PC-9 (cell line): Measurements from ENCODE around the gene MYO1E. TPM values are rescaled to one million over a fixed set of nuclear protein-coding genes. Genes with fewer than 3 reads are reported as not detected.

Experiments
- BruUV-seq: library from RNA; stranded (reverse); fragments of 400-500 nt; replicated peaks from 2 replicates; lab custom pipeline; 2021; lab: Mats Ljungman, UMichigan
- CTCF ChIA-PET: fragments of 300-600 bp; sonication (Branson Sonifier 250); formaldehyde crosslinking; loops from one replicate; lab custom pipeline; 2022; ENCODE audit warnings: antibody characterized with exemption; lab: Charles Lee
- POLR2A ChIA-PET: fragments of 300-600 bp; sonication (Branson Sonifier 250); formaldehyde crosslinking; loops from one replicate; lab custom pipeline; 2022; ENCODE audit warnings: antibody characterized with exemption; ENCODE audit not compliant: unreplicated experiment; lab: Charles Lee
- DNase-seq, 2 experiments: peaks; one replicate each; pipeline versions ENCODE4 v3.0.0 to v3.0.0-alpha.2; 2015 to 2022; ENCODE audit warnings: mixed read lengths in 1 of 2
- H2AFZ ChIP-seq: fragments of 200-600 bp; sonication (generic); 2 replicates; pipeline ENCODE4 v1.8.1; 2017; ENCODE audit warnings: antibody characterized with exemption
- H3F3A ChIP-seq: fragments of 200-600 bp; sonication (generic); 2 replicates; pipeline ENCODE4 v1.8.1; 2017; ENCODE audit warnings: antibody characterized with exemption, mild to moderate bottlenecking, low read depth; ENCODE audit not compliant: insufficient read depth
- H3K27ac ChIP-seq: fragments of 200-600 bp; sonication (generic); 2 replicates; pipeline ENCODE4 v1.6.1; 2016; ENCODE audit warnings: mixed run types
- H3K27me3 ChIP-seq: fragments of 200-600 bp; sonication (generic); 2 replicates; pipeline ENCODE4 v1.6.1; 2016; ENCODE audit warnings: low read depth, mixed run types; ENCODE audit not compliant: insufficient read depth
- H3K36me3 ChIP-seq: fragments of 200-600 bp; sonication (generic); 2 replicates; pipeline ENCODE4 v1.6.1; 2016; ENCODE audit warnings: low read depth, mixed run types
- H3K4me1 ChIP-seq: fragments of 200-600 bp; sonication (generic); replicated peaks from 2 replicates; pipeline ENCODE4 v1.6.1; 2016; ENCODE audit warnings: mixed run types; ENCODE audit not compliant: insufficient read depth
- H3K4me2 ChIP-seq: fragments of 200-600 bp; sonication (generic); 2 replicates; pipeline ENCODE4 v1.6.1; 2017; ENCODE audit warnings: mixed run types
- H3K4me3 ChIP-seq: fragments of 200-600 bp; sonication (generic); 2 replicates; pipeline ENCODE4 v1.6.1; 2016; ENCODE audit warnings: mixed run types
- H3K79me2 ChIP-seq: fragments of 200-600 bp; sonication (generic); 2 replicates; pipeline ENCODE4 v1.6.1; 2017; ENCODE audit warnings: low read depth, mixed run types
- H3K9me2 ChIP-seq: fragments of 200-600 bp; sonication (generic); 2 replicates; pipeline ENCODE4 v1.8.1; 2017; ENCODE audit warnings: mild to moderate bottlenecking; ENCODE audit not compliant: insufficient read depth
- H3K9me3 ChIP-seq: fragments of 200-600 bp; sonication (generic); 2 replicates; pipeline ENCODE4 v1.8.1; 2016; ENCODE audit warnings: low read depth; ENCODE audit not compliant: insufficient read depth
- H4K20me1 ChIP-seq: fragments of 200-600 bp; sonication (generic); 2 replicates; pipeline ENCODE4 v1.8.1; 2017; ENCODE audit not compliant: insufficient read depth
- CTCF ChIP-seq: fragments of 200-600 bp; sonication (generic); conservative IDR thresholded peaks from 2 replicates; pipeline ENCODE4 v1.6.1; 2017; ENCODE audit warnings: mixed run types, antibody characterized with exemption, mild to moderate bottlenecking, moderate library complexity
- EZH2 ChIP-seq: fragments of 200-600 bp; sonication (generic); IDR thresholded peaks from 2 replicates; pipeline ENCODE4 v1.8.0; 2017; ENCODE audit warnings: antibody characterized with exemption, low read depth
- intact Hi-C: fragments of 100-400 bp; cut with micrococcal nuclease; formaldehyde crosslinking; loops from one replicate; pipeline ENCODE4 v1.10.0; 2022; ENCODE audit not compliant: unreplicated experiment
- total RNA-seq: library from RNA; stranded (reverse); gene quantifications from 2 replicates; pipeline ENCODE4 v1.2.3, GENCODE V29; 2021

MYO1E gene
- total RNA-seq, 1 experiment from 2014 or later: 156 TPM

GRCh38 chr15:59312205-59312604 is 60.5 kb downstream of the MYO1E start:
- H3K4me2 ChIP-seq: no peak overlapping the region
- peaks cover 3% of the 10 kb centered on the region; the same call in 1 of the 2 replicates for H4K20me1 ChIP-seq
- H3K79me2 ChIP-seq: peaks cover 96% of the 10 kb centered on the region

GRCh38 chr15:59311195-59311594 is 61.5 kb downstream of the MYO1E start:
- Histone ChIP-seq H3K9me3 (no peaks in the 10 kb centered on the region), H3K27ac (no peak overlapping the region), H3K27me3 (no peaks in the 10 kb centered on the region), H4K20me1 (no peaks in the 10 kb centered on the region), H3K79me2 (peaks cover 96% of the 10 kb centered on the region), H3K4me2 (no peak overlapping the region), H2AFZ (no peak overlapping the region), H3F3A (peaks cover 34% of the 10 kb centered on the region), H3K4me3 (no peak overlapping the region), H3K4me1 (peaks cover 38% of the 10 kb centered on the region), H3K9me2 (no peaks in the 10 kb centered on the region), H3K36me3 (0 out of 2 replicates have a peak, but pooled peaks cover 6% of the 10 kb centered on the region)
- DNase-seq: no peak
- ChIA-PET CTCF (interaction anchor here (0.6 to 0.7 kb wide), 2 partner anchors 15 to 977 kb away, joined by 3 to 5 read pairs; no protein-coding TSS in a partner anchor), POLR2A (no interaction called here)
- TF ChIP-seq CTCF: no peak
- TF ChIP-seq EZH2: no peak
- BruUV-seq: no TSS peak
- intact Hi-C loops: no loop called here

More at GRCh38 chr15:59312205-59312604, 60.5 kb downstream of the MYO1E start:
- Histone ChIP-seq H3K4me1 (peaks cover 30% of the 10 kb centered on the region), H3F3A (peaks cover 30% of the 10 kb centered on the region), H3K4me3 (no peak overlapping the region), H3K9me2 (no peaks in the 10 kb centered on the region), H3K9me3 (no peaks in the 10 kb centered on the region), H3K27me3 (no peaks in the 10 kb centered on the region), H3K27ac (no peak overlapping the region), H3K36me3 (0 out of 2 replicates have a peak, but pooled peaks cover 6% of the 10 kb centered on the region), H2AFZ (no peak overlapping the region)
- ChIA-PET POLR2A (no interaction called here), CTCF (interaction anchor here (0.6 kb wide), 2 partner anchors 33 to 65 kb away, joined by 3 to 4 read pairs; no protein-coding TSS in a partner anchor)
- no TSS peak for BruUV-seq
- intact Hi-C loops: no loop called here
- TF ChIP-seq EZH2 (no peak), CTCF (no peak)
- no peak for DNase-seq

GRCh38 chr15:59309405-59309804 is 63.3 kb downstream of the MYO1E start:
- POLR2A ChIA-PET: interaction anchor here (0.9 kb wide), 1 partner anchor 63 kb away, joined by 5 read pairs; the partner anchor contains the start of gene MYO1E
- DNase-seq: no peak

More at GRCh38 chr15:59309405-59309804, 63.3 kb downstream of the MYO1E start:
- intact Hi-C loops: no loop called here
- BruUV-seq: no TSS peak
- Histone ChIP-seq H3K4me2 (no peak overlapping the region), H3K4me1 (peaks cover 46% of the 10 kb centered on the region), H3K27me3 (no peaks in the 10 kb centered on the region), H3F3A (peaks cover 44% of the 10 kb centered on the region), H3K9me2 (no peaks in the 10 kb centered on the region), H3K27ac (peak overlapping the region; percentile 17; the same call in 1 of the 2 replicates), H3K4me3 (no peak overlapping the region), H2AFZ (no peak overlapping the region), H4K20me1 (no peaks in the 10 kb centered on the region), H3K36me3 (0 out of 2 replicates have a peak, but pooled peaks cover 6% of the 10 kb centered on the region), H3K9me3 (no peaks in the 10 kb centered on the region), H3K79me2 (peaks cover 94% of the 10 kb centered on the region)
- TF ChIP-seq CTCF (no peak), EZH2 (no peak)
- CTCF ChIA-PET: no interaction called here
